Fibroblast of villous mesenchyme (primary cell): ENCODE measurements around the gene ACD. TPM values are rescaled to one million over a fixed set of nuclear protein-coding genes. Genes with fewer than 3 reads are reported as not detected.

ENCODE experiments used
- DNase-seq: peaks from one replicate; pipeline ENCODE4 v3.0.0-alpha.2; 2010; ENCODE audit warnings: low read depth
- H3K4me3 ChIP-seq: 2 replicates; pipeline ENCODE4 v1.5.1; 2011; ENCODE audit warnings: low read depth, mild to moderate bottlenecking, low read length
- total RNA-seq: library from RNA; depleted of rRNA; stranded (reverse); fragments of >200 nt; gene quantifications from 2 replicates; pipeline ENCODE4 v1.2.3, GENCODE V29; 2012
- TF ChIP-seq, protein P1 (sequence below): IDR thresholded peaks from 2 replicates; pipeline ENCODE4 v1.5.1; 2012; ENCODE audit warnings: low read depth, mild to moderate bottlenecking, low read length; ENCODE audit not compliant: insufficient read depth

The ACD gene
- total RNA-seq, 1 donor = 15.1 TPM

DNA sequence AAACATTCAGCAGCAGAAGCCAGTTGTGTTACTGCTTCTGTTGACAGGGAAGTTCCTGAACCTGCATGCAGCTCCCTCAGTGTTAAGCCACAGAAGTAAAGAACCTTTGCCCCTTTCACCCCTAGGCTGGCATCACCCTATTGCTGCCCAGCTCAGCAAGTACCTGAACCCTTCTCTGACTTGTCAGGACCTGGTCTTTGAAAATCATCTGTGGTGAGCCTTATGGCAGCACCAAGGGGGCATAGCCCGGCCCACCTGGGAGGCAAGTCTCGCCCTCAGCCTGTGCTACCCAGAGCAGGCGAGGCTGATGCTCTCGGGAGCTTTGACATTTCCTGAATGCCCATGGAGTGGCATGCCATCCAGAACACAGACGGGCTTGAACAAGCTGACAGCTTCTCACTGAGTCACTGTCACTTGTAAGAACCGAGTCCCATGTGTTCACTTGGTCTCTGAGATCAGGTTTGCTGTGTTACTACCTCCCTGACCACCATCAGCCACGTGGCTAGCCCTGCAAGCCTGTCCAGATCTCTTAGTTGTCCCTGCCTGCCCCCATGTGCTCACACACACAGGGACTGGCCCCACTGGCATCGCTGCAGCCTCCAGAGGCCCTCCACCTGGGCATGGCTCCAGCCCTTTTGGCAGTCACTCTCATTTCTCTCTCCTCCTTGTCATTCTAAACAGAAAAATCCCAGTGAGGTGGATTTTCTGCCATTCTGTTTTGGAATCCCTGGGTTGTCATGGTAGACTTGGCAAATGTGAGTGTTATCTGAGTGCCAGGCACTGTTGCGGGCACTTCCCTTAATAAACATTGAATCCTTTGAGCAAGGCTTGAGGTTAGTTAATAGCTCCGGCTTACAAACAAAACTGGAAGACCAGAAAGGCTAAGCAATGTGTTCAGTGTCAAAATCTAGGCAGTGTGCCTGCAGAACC lies 18.0 kb downstream of the ACD start:
- H3K4me3 ChIP-seq = no peak overlapping the region
- DNase-seq = peak; percentile 48
- TF ChIP-seq, protein P1, sequence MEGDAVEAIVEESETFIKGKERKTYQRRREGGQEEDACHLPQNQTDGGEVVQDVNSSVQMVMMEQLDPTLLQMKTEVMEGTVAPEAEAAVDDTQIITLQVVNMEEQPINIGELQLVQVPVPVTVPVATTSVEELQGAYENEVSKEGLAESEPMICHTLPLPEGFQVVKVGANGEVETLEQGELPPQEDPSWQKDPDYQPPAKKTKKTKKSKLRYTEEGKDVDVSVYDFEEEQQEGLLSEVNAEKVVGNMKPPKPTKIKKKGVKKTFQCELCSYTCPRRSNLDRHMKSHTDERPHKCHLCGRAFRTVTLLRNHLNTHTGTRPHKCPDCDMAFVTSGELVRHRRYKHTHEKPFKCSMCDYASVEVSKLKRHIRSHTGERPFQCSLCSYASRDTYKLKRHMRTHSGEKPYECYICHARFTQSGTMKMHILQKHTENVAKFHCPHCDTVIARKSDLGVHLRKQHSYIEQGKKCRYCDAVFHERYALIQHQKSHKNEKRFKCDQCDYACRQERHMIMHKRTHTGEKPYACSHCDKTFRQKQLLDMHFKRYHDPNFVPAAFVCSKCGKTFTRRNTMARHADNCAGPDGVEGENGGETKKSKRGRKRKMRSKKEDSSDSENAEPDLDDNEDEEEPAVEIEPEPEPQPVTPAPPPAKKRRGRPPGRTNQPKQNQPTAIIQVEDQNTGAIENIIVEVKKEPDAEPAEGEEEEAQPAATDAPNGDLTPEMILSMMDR = no peak

DNA sequence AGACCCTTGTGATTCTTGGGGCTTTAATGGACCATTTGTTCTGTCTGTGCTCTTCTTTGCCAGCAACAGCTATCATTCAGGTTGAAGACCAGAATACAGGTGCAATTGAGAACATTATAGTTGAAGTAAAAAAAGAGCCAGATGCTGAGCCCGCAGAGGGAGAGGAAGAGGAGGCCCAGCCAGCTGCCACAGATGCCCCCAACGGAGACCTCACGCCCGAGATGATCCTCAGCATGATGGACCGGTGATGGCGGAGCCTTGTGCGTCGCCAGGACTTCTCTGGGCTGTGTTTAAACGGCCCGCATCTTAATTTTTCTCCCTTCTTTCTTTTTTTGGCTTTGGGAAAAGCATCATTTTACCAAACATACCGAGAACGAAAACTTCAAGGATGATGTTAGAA lies 22.4 kb downstream of the ACD start:
- TF ChIP-seq, protein P1 = no peak

DNA sequence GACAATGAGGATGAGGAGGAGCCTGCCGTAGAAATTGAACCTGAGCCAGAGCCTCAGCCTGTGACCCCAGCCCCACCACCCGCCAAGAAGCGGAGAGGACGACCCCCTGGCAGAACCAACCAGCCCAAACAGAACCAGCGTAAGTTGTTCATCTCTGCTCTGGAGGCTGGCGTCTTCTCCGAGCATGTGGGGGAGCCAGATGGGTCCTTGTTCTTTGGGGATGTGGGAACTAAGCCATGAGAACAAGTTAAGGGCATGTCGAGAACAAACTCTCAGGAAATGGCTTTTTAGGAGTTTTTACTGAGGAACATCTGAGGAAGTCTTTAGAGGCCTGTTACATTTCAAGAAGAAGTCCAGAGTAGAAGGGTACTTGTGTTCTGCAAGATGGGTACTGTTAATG lies 23.3 kb downstream of the ACD start:
- H3K4me3 ChIP-seq = no peak overlapping the region
- DNase-seq = no peak
- TF ChIP-seq, protein P1 = no peak

More for the DNA sequence above, 22.4 kb downstream of the ACD start:
- H3K4me3 ChIP-seq = no peak overlapping the region
- DNase-seq = no peak

DNA sequence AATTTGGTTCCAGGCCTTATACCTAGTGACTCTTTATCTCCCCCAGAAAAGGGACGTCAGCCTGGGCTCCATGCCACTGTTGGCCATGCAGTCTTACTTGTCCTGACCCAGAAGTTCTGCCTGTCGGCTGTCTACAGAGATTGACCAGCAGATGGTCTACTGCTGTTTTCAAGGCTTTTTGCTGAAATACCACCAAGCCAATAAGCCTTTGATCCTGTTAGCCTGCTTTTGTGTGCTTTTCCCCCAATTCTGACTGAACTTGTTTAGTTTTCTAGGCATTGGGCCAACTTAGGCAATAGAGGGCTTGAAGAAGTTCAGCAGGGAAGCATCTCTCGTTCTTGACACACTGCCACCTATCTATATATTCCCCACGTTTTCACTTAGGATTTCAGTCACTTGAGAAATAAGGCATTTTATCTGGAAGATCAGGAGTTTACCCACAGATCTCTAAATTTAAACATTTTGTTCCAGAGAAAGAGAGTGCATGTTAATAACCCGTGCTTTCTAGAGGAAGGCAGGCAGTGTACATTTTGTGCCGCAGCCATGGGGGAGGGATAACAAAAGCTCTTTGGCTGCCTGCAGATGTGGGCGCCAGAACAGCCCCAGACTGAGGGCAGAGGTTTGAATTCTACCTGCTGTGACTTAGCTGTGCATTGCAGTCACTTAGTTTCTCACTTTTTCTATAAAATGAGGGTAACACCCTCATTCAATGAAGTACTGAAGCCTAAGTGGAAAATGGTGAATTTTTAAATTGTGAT lies 27.5 kb downstream of the ACD start:
- DNase-seq = peak; percentile 93
- TF ChIP-seq, protein P1 = no peak
- H3K4me3 ChIP-seq = no peak overlapping the region

DNA sequence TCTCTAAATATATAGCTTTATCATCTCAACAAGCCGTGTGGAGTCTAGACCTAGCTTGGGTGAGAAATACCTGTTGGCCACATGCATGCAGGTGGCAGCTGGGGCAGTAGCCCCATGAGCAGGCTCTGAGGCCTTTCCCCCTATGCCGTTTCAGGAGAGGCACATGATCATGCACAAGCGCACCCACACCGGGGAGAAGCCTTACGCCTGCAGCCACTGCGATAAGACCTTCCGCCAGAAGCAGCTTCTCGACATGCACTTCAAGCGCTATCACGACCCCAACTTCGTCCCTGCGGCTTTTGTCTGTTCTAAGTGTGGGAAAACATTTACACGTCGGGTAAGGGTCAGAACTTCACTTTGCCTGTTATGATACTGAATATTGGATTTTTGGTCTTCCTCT lies 31.8 kb downstream of the ACD start:
- no peak overlapping the region for H3K4me3 ChIP-seq
- TF ChIP-seq, protein P1 = no peak
- no peak for DNase-seq

DNA sequence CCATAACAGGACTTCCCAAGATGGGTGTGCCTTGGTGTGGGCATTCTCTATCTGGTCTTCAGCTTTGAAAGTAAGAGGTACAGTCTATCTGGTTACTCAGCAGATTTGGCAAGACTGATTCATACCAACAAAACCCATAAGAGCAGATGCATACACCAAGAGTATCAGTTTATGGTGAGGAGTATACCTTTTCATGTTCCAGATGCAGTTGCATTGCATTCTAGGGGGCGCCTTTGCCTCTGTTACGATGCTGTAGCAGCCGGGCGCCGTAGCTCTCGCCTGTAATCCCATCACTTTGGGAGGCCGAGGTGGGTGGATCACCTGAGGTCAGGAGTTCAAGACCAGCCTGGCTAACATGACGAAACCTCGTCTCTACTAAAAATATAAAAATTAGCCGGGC lies 46.3 kb downstream of the ACD start:
- no peak overlapping the region for H3K4me3 ChIP-seq
- DNase-seq = no peak

More for the DNA sequence above, 46.3 kb downstream of the ACD start:
- TF ChIP-seq, protein P1 = peak; percentile 13
